HG03139 (cell line): ENCODE results near the gene IRF9.

Experiments used
- ATAC-seq: cut with Tn5 transposase; IDR thresholded peaks from one replicate; pipeline ENCODE4 v1.9.1; 2021; ENCODE audit not compliant: unreplicated experiment

Gene IRF9

DNA sequence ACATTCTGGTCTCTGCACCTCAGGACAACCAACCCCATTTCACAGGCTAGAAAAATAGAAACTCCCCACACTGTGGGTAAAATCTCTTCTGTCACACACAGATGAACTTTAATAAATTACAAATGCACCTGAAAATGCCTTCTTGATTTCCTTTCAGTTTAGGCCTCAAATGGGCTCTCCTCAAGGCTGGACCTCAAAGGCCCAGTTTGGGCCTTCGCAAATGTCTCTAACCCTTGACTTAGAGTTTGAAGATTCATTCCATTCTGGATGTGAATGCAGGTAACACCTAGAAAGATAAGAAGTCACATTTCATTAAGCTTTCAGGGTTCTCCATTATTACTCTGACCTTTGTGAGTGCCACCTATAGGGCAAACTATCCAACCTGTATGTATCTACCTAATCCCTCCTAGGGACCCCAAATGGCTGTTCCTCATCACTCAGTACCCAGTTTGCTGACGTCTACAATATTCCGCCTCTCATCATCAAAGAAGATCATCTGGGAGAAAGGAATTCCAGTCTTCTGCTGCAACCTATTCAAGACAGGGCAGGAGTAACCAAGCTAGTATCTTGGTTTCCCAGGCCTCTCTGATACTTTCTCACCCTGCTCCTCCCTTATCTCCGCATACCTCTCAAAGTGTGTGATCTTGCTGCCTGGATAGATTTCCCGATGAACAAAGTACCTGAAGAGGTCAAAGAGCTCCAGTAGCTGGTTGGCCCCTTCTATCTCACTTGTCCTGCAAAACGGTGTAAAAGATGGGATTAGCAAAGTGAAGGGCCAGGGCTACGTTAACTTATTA is 53.0 kb downstream of the IRF9 start:
- no peak for ATAC-seq

DNA sequence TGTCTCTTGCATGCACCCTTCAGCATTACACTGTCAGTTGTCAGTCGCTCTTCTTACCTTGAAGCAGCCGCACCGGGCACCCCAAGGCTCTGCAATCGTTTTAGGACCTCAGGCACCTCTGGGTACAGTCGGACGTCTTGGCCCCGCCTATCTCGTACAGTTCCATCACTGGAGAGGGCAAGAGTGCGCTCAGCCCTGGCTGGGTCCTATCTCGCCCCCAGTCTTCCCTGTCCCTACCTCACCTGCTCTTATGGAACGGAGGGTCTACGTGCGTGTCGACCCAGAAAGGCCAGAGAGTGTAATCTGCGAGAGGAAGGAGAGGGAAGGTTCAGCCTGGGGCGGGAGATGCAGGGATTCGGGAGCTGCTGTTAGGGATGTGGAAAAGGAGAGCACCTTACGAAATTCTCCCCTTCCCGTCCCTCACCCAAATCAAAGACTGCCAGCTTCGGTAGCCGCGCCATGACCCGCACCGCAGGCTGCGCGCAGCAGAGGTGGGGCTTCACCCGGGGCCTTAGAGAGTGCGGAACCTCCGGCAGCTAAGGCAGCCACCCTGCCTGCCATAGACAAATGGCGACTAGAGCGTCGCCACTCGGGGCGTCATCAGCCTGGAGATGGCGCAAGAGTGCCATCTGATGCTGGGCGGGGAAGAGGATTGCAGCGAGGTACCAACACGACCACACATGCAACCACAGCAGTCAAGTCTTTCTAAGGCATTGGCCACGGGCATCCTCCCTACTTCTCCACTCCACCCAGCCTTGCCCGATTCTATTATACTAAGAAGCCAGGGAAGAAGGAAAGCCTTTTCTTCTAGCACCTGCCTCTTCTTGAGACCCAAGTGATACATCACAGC is 54.7 kb downstream of the IRF9 start, which contains the start of gene MDP1:
Gene MDP1 (minus strand): TSS at position 572 of the 850 bp plus-strand sequence. CDS start 111 bp downstream, at position 461.
- peak; percentile 62 for ATAC-seq
